GM19324 (cell line): Measurements from ENCODE around the gene C20orf96.
A peak's percentile ranks its signal among the peaks of the same experiment; 100 is the strongest.
"Not testable (repeated sequence)": the region's sequence is repeated elsewhere in the genome, so short reads cannot be mapped to it uniquely, and the experiment has no call there.

Experiments
- ATAC-seq: cut with Tn5 transposase; IDR thresholded peaks from one replicate; pipeline ENCODE4 v1.9.1; 2021; ENCODE audit warnings: mild to moderate bottlenecking, moderate library complexity; ENCODE audit not compliant: unreplicated experiment, low FRiP score

The C20orf96 gene

GRCh38 chr20:286508-286907, 4.0 kb downstream of the C20orf96 start:
- no peak for ATAC-seq

DNA sequence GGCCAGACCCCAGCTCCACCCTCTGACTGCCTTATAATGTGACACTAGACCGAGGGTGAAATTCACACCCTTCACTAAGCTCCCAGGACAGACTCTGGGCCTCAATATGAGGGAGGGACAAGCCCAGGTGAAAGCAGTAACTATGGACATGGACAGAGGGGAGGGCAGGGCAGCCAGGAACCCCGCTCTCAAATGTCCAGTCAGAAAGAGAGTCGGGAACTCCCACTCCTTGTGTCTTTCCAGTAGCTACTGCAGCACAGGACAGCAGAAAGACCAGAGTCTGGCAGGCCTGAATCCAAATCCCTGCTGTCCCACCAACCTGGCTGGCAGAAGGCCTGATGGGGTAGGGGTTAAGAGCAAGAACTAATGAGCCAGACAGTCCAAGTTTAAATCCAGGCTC, 6.4 kb downstream of the C20orf96 start:
- no peak for ATAC-seq

DNA sequence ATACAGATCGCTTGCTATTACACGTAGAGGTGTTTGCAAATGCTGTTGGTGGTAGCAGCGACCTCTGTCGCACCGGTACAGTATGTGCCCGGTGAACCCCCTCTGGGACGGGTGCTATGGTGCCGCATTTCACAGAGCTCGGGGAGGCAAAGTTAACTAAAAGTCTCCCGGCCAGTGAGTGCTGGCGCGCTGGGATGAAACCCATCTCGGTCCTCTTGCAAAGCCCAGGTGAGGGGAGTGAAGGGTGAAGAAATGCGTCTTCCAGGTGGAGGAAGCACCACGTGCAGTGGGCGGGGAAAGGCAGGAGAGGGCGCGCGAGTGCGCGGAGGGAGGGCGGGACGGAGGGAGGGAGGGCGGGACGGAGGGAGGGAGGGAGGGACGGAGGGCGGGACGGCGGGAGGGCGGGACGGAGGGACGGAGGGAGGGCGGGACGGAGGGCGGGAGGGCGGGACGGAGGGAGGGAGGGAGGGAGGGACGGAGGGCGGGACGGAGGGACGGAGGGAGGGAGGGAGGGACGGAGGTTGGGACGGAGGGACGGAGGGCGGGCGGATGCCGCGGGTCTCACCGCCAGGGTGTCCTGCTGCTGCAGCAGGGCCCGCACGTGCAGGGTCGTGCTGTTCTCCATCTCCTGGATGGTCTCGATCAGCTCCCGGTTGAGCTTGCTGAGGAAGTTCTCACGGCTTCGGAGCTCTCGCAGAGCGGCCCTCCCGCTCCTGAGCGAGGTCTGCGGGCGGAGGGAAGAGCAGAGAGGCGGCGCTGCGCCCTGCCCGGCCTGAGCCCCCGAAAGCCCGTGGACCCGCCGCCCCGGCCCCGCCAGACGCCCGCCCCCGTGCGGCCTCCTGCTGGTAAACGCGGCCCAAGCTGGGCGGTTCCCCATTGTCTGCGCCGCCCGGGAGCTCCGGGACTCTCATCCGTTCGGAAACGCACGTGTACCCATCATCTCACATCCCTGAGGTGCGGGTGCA, 11.7 kb downstream of the C20orf96 start:
- ATAC-seq: no peak

GRCh38 chr20:278181-278580, 12.4 kb downstream of the C20orf96 start:
- ATAC-seq: no peak

DNA sequence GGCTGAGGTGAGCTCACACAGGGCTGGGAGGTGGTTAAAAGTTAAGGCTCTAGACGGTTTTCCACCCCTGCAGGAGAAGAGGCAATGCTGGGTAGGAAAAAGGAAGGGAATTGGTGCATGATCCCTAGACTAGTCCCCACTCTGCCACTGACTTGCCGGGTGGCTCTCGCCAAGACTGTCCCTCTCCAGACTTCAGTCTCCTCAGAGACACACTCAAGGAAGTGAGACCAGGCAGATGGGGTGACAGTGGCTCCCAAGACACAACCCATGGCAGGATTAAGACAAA, 13.1 kb downstream of the C20orf96 start:
- ATAC-seq: no peak

GRCh38 chr20:276620-277495, 13.7 kb downstream of the C20orf96 start:
- ATAC-seq: no peak

GRCh38 chr20:275791-276190, 14.8 kb downstream of the C20orf96 start:
- ATAC-seq: no peak

DNA sequence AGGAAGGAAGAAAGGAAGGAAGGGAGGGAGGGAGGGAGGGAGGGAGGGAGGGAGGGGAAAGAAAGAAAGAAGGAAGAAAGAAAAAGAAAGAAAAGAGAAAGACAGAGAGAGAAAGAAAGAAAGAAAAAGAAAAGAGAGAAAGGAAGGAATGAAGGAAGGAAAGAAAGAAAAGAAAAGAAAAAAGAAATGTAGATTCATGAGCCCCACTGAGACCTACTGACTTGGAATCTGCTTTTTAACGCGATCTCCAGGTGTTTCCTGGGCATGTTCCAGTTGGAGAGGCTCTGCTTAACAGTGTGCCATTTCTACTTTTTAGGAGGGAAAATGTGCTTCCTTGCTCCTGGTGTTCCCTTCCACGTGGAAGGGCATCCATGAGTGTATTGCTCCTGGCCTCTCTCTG, 16.7 kb downstream of the C20orf96 start:
- no peak for ATAC-seq

DNA sequence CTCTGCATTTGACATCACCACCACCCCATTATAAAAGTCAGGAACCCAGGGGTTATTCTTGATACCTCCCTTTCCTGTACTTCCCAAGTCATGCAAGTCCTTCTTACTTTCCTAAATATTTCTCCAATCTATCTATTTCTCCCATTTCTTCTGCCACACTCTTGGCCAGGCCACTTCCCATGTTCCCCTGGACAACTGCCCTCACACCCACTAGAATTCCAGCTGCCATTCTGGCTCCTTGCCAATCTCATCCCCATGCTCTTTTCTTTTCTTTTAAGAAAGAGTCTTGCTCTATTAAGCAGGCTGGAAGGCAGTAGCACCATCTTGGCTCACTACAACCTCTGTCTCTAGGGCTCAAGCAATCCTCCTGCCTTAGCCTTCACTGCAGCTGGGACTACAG, 17.8 kb downstream of the C20orf96 start:
- no peak for ATAC-seq

- no peak for ATAC-seq
Observed at GRCh38 chr20:271528-271927, 19.0 kb downstream of the C20orf96 start.

- ATAC-seq: no peak
Observed at GRCh38 chr20:271069-271468, 19.5 kb downstream of the C20orf96 start.

DNA sequence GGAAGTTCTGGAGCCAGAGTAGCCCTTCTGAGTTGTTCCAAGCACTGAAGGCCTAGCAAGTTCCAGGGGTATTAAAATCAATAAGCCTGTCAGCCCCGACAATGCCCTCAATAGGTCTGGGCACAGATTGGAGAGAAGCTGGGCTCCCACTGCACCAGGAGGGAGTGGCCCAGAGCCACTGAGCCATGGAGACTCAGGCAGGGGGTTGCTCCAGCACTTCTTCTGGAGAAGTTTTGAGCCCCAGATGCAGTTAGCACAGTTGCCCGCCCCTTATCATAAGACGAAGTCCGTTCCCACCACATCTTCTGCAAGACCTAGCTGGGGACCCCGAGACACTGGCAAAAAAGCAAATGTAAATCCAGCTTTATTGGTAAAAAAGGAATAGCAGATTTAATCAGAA, 20.0 kb downstream of the C20orf96 start:
- no peak for ATAC-seq

DNA sequence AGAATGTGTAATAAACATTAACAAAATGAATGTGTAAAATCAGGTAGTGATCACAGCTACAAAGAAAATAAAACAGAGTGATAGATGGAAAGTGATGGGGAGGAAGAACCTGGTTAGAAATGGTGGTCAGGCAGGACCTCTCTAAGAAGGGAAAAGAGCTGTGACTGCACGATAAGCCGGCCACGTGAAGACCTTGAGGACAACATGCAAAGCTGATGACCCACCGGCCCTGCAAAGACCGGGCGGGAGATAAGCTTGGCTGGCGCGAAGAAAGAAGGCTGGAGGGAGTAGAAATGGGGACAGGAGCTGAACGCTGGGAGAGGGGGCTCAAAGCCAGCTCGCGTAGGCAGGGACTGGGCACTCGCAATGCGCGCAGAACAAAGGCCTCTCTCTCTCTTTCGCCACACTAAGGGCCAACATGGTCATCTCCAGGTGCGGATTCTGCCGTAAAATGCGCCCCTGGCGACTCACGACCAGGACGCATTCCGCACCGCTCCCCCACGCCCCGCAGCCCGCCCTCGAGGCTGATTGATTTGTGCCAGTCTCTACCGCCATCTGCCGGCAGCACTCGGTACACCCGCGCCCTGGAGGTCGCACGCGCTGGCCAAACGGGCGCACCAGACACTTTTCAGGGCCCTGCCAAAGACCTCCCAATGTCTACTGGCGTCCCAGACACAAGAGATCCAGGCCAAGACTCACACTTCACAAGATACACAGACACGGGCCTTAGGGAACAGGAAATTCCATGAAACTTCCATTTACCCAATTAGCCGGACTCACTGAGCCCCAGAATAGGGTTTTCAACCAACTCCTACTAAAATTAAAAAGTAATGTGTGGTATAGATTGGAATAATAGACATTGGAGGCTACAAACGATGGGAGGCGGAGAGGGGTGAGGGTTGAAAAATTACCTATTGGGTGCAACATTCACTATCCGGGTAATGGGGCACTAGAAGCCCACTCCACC, 23.7 kb downstream of the C20orf96 start:
- peak; percentile 65 for ATAC-seq

- no peak for ATAC-seq
Observed at GRCh38 chr20:263701-264100, 26.8 kb downstream of the C20orf96 start.

GRCh38 chr20:259981-260380, 30.6 kb downstream of the C20orf96 start:
- no peak for ATAC-seq

GRCh38 chr20:258963-259362, 31.6 kb downstream of the C20orf96 start:
- ATAC-seq: no peak

DNA sequence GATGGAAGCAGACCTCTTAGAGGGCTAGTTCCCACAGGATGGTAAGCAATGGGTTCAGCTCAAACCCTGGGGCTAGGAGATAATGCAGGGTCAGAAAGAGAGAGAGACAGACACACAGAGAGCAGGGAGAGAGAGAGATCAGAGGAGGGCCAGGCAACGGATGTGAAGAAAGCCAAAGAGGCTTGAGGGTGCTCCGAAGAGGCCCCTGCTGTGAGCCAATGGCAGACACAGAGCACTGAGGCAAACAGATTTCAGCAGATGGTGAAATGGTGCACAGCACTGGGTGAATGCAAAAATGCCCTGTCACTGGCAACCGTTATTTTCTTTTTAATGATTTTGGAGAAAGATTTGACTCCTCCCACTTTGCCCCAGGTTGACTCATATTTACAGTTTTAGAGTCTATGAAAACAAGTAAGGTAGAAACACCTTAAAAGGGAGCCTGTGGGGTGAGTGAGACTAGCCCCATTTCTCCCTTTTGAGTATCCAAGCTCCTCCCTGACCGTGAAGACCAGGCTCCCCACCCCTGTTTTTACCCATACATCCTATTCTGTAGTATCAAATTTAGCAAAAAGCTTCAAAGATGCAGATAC, 32.2 kb downstream of the C20orf96 start:
- ATAC-seq: no peak

- ATAC-seq: no peak
Observed at GRCh38 chr20:257419-257818, 33.1 kb downstream of the C20orf96 start, which contains the start of gene DEFB132. DEFB132 (plus strand) TSS chr20:257724; CDS start chr20:257779, 55 bp downstream.

- not testable (repeated sequence) for ATAC-seq
Observed at GRCh38 chr20:253447-253846, 37.1 kb downstream of the C20orf96 start.

- ATAC-seq: no peak
Observed at GRCh38 chr20:252801-253200, 37.7 kb downstream of the C20orf96 start.
